Left ventricle myocardium superior (tissue), 1 donor: Measurements from ENCODE around the gene BACH2. TPM values are rescaled to one million over a fixed set of nuclear protein-coding genes. Genes with fewer than 3 reads are reported as not detected.

Source experiments
- ATAC-seq: fragments of 200-7000 bp; cut with Tn5 transposase; one replicate; pipeline ENCODE4 v1.9.1; 2020; ENCODE audit warnings: mild to moderate bottlenecking, moderate library complexity
- DNase-seq: peaks from one replicate; pipeline ENCODE4 v3.0.0-alpha.2; 2020
- intact Hi-C: fragments of 100-400 bp; cut with micrococcal nuclease; formaldehyde crosslinking; loops from one replicate; pipeline ENCODE4 v1.11.0; 2022
- total RNA-seq: library from RNA; stranded (reverse); fragmentation: NEBNext Ultra II Directional; extraction: Animal tissue kit (Norgen Biotek cat#: 25700); gene quantifications from one replicate; pipeline ENCODE4 v1.2.1, GENCODE V29; 2021
- donor health status: DM: no; HTN: yes; CAD: no; lungs with severe emphysema.

Gene BACH2
- total RNA-seq, 1 donor from 2014 or later: 1.5 TPM

- no peak for ATAC-seq
- intact Hi-C loops: loop anchor here (10.0 kb wide), 1 partner anchor 330 kb away; no protein-coding TSS in a partner anchor
- DNase-seq: no peak
Measured at GRCh38 chr6:90304308-90304707, 7.7 kb upstream of the BACH2 start.

GRCh38 chr6:90303039-90303438 is 6.4 kb upstream of the BACH2 start:
- intact Hi-C loops: loop anchor here (10.0 kb wide), 1 partner anchor 328 kb away; no protein-coding TSS in a partner anchor
- no peak for DNase-seq
- no peak for ATAC-seq

GRCh38 chr6:90302320-90302719 is 5.7 kb upstream of the BACH2 start:
- intact Hi-C loops: loop anchor here (10.0 kb wide), 1 partner anchor 328 kb away; no protein-coding TSS in a partner anchor
- ATAC-seq (no peak), DNase-seq (no peak)

GRCh38 chr6:90301816-90302215 is 5.2 kb upstream of the BACH2 start:
- DNase-seq: no peak
- intact Hi-C loops: loop anchor here (10.0 kb wide), 1 partner anchor 327 kb away; no protein-coding TSS in a partner anchor
- ATAC-seq: no peak

GRCh38 chr6:90298459-90299053 is 1.9 kb upstream of the BACH2 start:
- intact Hi-C loops: no loop called here
- ATAC-seq: no peak
- DNase-seq: no peak

- intact Hi-C loops: no loop called here
- DNase-seq: no peak
- ATAC-seq: no peak
Measured at GRCh38 chr6:90297867-90298381, 1.3 kb upstream of the BACH2 start.

GRCh38 chr6:90297115-90297866 is 648 bp upstream of the BACH2 start:
- intact Hi-C loops: no loop called here
- DNase-seq (no peak), ATAC-seq (no peak)

GRCh38 chr6:90295854-90296340 is 746 bp downstream of the BACH2 start:
- intact Hi-C loops: no loop called here
- peak; percentile 83 for DNase-seq
- ATAC-seq: peak; percentile 89

GRCh38 chr6:90294989-90295853 is 1.4 kb downstream of the BACH2 start:
- ATAC-seq: peak; percentile 78
- peak; percentile 70 for DNase-seq
- intact Hi-C loops: no loop called here

GRCh38 chr6:90294614-90294988 is 2.0 kb downstream of the BACH2 start:
- ATAC-seq (no peak), DNase-seq (no peak)
- intact Hi-C loops: no loop called here

GRCh38 chr6:90294008-90294511 is 2.6 kb downstream of the BACH2 start:
- intact Hi-C loops: no loop called here
- DNase-seq: no peak
- no peak for ATAC-seq

- intact Hi-C loops: no loop called here
Measured at GRCh38 chr6:90293319-90293953, 3.2 kb downstream of the BACH2 start.

GRCh38 chr6:90291565-90291964 is 5.1 kb downstream of the BACH2 start:
- intact Hi-C loops: no loop called here
- ATAC-seq (no peak), DNase-seq (no peak)

More at GRCh38 chr6:90293319-90293953, 3.2 kb downstream of the BACH2 start:
- no peak for ATAC-seq
- DNase-seq: no peak

- intact Hi-C loops: no loop called here
- ATAC-seq (no peak), DNase-seq (no peak)
Measured at GRCh38 chr6:90290811-90291420, 5.7 kb downstream of the BACH2 start.

- ATAC-seq: no peak
- intact Hi-C loops: no loop called here
- DNase-seq: no peak
Measured at GRCh38 chr6:90289902-90290301, 6.7 kb downstream of the BACH2 start.

- intact Hi-C loops: no loop called here
- DNase-seq: no peak
- no peak for ATAC-seq
Measured at GRCh38 chr6:90288404-90288803, 8.2 kb downstream of the BACH2 start.

GRCh38 chr6:90286884-90287488 is 9.7 kb downstream of the BACH2 start:
- intact Hi-C loops: no loop called here
- DNase-seq (no peak), ATAC-seq (no peak)
